Measurements from ENCODE around the gene INAFM2. TPM values are rescaled to one million over a fixed set of nuclear protein-coding genes. Genes with fewer than 3 reads are reported as not detected.

Gene INAFM2
- total and polyA plus RNA-seq, 9 of the 15 experiments (the other 6 are each of a cell fraction or from before 2014, with no cell fraction given), result 11.8 to 43.1 (median 27.2) TPM

DNA sequence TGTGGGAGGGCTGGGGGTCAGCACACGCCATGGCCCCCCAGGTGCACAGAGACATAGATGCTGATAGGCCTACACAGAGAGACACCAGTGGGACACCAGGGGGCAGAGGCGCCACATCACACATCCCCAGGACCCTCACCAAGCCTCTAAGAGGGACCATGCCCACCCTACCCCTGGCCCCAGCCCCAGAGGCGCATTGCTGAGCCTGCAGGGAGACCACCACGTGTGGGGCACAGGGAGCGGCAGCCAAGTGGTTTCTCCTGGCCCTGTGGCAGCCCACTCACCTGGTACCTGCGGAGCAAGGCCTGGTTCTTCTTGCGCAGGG, 16.1 kb downstream of the INAFM2 start:
- Histone ChIP-seq H3K36me3 (ENCODE audit: control insufficient read depth, insufficient read depth, low read length) (no peaks in the 10 kb centered on the region), H2AFZ (ENCODE audit: low read depth, low read length) (no peak overlapping the region), H3K4me2 (ENCODE audit: insufficient read depth, low read length) (no peak overlapping the region), H4K20me1 (replicated peaks; ENCODE audit: control insufficient read depth, insufficient read depth, low read length) (peaks cover 6% of the 10 kb centered on the region; the same call in 1 of the 2 replicates), H3K9ac (ENCODE audit: insufficient read depth in 1 of 2, low read depth in 2 of 2, low read length in 2 of 2) (peak overlapping the region in 1 of 2 experiments; percentile 47; a peak in 1 of 4 replicates), H3K4me1 (replicated peaks in 1 of 2; ENCODE audit: control insufficient read depth in 2 of 2, insufficient read depth in 2 of 2, low read length in 2 of 2) (peaks cover 9 to 51% of the 10 kb centered on the region in 2 experiments), H3K9me3 (replicated peaks; ENCODE audit: control insufficient read depth, insufficient read depth, low read depth, low read length) (no peaks in the 10 kb centered on the region), H3K27ac (ENCODE audit: extremely low read depth, low read depth, low read length) (no peak overlapping the region), H3K27me3 (ENCODE audit: control insufficient read depth in 2 of 2, insufficient read depth in 2 of 2, low read length in 2 of 2) (no peaks in the 10 kb centered on the region), H3K79me2 (ENCODE audit: control insufficient read depth, insufficient read depth, low read length) (no peaks in the 10 kb centered on the region), H3K9me1 (ENCODE audit: control insufficient read depth, insufficient read depth, low read length) (no peaks in the 10 kb centered on the region), H3K4me3 (no peak overlapping the region)
- ATAC-seq (no peak), DNase-seq (ENCODE audit: extremely low read depth in 1 of 4, low spot score in 3 of 4) (no peak), FAIRE-seq (no peak)
- CTCF ChIA-PET (ENCODE audit: low intra/inter-chr PET ratio), result interaction anchor here (1.3 kb wide), 1 partner anchor 65 kb away, joined by 4 read pairs; no protein-coding TSS in a partner anchor
- 0 out of 2 replicates have a peak, but pooled peaks have one; percentile 15 for TF ChIP-seq SMC3 (conservative IDR thresholded peaks at IDR 0.05; ENCODE audit: insufficient read depth, low read depth, low read length)
- TF ChIP-seq, protein P1, sequence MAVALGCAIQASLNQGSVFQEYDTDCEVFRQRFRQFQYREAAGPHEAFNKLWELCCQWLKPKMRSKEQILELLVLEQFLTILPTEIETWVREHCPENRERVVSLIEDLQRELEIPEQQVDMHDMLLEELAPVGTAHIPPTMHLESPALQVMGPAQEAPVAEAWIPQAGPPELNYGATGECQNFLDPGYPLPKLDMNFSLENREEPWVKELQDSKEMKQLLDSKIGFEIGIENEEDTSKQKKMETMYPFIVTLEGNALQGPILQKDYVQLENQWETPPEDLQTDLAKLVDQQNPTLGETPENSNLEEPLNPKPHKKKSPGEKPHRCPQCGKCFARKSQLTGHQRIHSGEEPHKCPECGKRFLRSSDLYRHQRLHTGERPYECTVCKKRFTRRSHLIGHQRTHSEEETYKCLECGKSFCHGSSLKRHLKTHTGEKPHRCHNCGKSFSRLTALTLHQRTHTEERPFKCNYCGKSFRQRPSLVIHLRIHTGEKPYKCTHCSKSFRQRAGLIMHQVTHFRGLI (CRISPR knock-in tag; IDR thresholded peaks at IDR 0.05), result no peak
- TF ChIP-seq, protein P2, sequence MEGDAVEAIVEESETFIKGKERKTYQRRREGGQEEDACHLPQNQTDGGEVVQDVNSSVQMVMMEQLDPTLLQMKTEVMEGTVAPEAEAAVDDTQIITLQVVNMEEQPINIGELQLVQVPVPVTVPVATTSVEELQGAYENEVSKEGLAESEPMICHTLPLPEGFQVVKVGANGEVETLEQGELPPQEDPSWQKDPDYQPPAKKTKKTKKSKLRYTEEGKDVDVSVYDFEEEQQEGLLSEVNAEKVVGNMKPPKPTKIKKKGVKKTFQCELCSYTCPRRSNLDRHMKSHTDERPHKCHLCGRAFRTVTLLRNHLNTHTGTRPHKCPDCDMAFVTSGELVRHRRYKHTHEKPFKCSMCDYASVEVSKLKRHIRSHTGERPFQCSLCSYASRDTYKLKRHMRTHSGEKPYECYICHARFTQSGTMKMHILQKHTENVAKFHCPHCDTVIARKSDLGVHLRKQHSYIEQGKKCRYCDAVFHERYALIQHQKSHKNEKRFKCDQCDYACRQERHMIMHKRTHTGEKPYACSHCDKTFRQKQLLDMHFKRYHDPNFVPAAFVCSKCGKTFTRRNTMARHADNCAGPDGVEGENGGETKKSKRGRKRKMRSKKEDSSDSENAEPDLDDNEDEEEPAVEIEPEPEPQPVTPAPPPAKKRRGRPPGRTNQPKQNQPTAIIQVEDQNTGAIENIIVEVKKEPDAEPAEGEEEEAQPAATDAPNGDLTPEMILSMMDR (IDR thresholded peaks at IDR 0.05 in 2 of 3, conservative IDR thresholded peaks at IDR 0.05 in 1 of 3; ENCODE audit: insufficient read depth in 2 of 3, low read depth in 1 of 3, low read length in 3 of 3), result peak in 1 of 3 experiments; percentile 8; a peak in 1 of 6 replicates
- POLR2A ChIA-PET, result interaction anchor here (0.7 to 4.8 kb wide), 3 partner anchors 11 to 65 kb away, joined by 3 to 30 read pairs (median 4); no protein-coding TSS in a partner anchor
- BruUV-seq (replicated peaks), result no TSS peak
- intact Hi-C loops (cut with micrococcal nuclease) (loop anchor here (5.0 kb wide), 1 partner anchor 122 kb away; no protein-coding TSS in a partner anchor), in situ Hi-C loops (cut with MboI) (no loop called here)
- 75% methylated on average over 5 of the region's 7 CpGs for WGBS (ENCODE audit: insufficient coverage, low coverage, missing lambda C conversion rate)

Measured in K562 (cell line).